GM19452 (cell line): ENCODE results near the gene PRRC2B.
"Not testable (repeated sequence)": the region's sequence is repeated elsewhere in the genome, so short reads cannot be mapped to it uniquely, and the experiment has no call there.

ENCODE experiments used
- ATAC-seq: cut with Tn5 transposase; IDR thresholded peaks from one replicate; pipeline ENCODE4 v1.9.1; 2021; ENCODE audit not compliant: unreplicated experiment

PRRC2B gene

DNA sequence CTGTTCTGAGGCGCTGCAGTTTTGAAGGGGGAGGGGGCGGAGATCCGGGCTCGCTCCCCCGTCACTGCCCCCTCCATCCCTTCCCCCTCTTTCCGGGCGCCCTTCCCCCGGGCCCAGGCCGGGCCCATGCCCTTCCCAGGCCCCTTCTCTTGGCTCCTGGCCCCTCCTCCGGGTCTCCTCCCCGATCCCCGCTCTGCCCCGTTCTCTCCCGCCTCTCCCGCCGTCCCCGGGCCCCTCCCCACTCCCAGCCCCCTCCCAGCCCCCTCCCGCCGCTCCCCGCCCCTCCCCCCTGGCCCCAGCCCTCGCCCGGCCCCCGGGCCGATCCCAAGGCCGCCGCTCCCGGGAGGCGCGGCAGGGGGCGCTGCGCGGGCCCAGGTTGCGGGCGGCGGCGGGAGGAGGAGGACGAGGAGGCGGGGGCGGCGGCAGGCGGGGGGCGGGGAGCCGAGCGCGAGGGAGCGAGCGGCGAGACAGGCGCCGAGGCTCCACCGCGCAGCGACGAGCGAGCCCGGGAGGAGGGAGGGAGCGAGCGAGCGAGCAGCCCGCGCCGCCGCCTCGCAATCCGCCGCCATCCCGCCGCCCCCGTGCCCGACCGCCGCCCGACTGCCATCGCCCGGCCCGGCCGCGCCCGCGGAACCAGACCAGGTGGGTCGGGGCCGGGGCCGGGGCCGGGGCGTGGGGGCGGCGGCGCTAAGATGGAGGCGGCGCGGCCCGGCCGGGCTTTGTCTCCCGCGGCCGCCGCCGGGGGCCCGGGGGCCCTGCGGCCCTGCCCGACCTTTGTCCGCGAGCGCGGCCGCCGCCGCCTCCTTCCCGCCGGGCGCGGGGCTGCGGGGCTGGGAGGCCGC is at the start of gene PRRC2B:
Gene PRRC2B, plus strand, starts transcription at position 465 of the 842 bp plus-strand sequence. CDS start 36,059 bp downstream, outside the sequence.
- peak; percentile 40 for ATAC-seq

GRCh38 chr9:131344931-131345535 is 48.9 kb upstream of the PRRC2B start:
- not testable (repeated sequence) for ATAC-seq

DNA sequence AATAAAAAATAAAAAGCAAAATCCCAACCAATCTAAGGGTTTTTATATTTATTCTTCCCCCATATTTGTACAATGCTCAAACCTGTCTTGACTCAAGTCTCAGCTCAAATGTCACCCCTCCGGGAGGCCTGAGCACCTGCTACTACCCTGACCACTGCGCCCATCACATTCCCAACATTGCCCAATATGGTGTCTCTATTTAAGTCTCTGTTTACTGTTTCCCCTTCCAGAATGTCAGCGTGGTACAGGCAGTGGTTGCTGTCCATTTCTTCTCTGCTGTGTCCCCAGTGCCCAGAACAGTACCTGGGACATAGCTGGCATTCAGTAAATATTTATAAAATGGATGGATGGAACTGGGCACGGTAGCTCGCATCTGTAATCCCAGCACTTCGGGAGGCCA is 47.3 kb upstream of the PRRC2B start:
- no peak for ATAC-seq

- no peak for ATAC-seq
Measured at GRCh38 chr9:131347376-131348020, 46.4 kb upstream of the PRRC2B start.

GRCh38 chr9:131348631-131349521 is 45.0 kb upstream of the PRRC2B start:
- no peak for ATAC-seq

GRCh38 chr9:131349522-131349880 is 44.4 kb upstream of the PRRC2B start:
- ATAC-seq: no peak

- no peak for ATAC-seq
Measured at GRCh38 chr9:131349881-131350563, 43.9 kb upstream of the PRRC2B start.

- not testable (repeated sequence) for ATAC-seq
Measured at GRCh38 chr9:131356479-131356878, 37.4 kb upstream of the PRRC2B start.

- ATAC-seq: no peak
Measured at GRCh38 chr9:131358556-131358955, 35.3 kb upstream of the PRRC2B start.

GRCh38 chr9:131361202-131361833 is 32.6 kb upstream of the PRRC2B start:
- no peak for ATAC-seq

GRCh38 chr9:131365546-131365945 is 28.3 kb upstream of the PRRC2B start:
- no peak for ATAC-seq

DNA sequence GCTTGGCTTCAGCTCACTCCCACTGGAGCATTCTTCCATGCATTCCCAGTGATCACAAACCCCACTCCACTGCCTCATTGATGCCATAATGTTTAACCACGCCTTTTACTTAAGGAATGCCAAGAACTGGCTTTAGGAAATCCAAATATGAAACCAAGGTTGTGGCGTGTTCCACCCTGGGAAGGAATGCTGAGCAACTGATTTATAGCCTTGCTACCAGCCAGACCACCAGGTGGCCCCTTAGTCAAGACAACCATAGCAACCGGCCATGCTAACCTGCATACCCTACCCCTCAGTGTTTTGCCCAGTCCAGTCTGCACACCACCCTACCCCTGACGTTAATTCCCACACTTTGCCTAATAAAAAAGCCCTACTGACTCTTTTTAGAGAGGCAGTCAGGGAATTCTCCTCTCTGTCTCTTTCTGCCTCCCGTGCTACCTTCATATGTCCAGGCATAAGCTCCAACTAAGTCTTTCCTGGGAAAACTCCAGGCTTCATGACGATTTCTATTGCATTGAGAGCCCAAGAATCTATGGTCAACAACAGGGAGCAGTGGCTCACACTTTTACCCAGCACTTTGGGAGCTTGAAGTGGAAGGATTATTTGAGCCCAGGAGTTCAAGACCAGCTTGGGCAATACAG is 27.0 kb upstream of the PRRC2B start:
- no peak for ATAC-seq

DNA sequence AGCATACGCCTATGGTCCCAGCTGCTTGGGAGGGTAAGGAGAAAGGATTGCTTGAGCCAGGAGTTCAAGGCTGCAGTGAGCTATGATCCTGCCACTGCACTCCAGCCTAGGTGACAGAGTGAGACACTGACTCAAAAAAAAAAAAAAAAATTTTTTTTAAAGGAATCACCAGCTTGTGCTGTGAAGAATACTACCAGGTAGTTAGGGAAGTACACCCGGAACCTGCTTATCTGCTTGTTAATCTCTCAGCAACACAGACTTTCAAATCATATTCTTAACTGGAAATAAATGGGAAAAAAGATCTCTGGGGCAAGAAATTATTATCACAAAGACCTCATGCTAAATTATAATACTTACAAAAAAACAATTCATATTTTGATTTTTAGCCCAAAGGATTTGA is 26.4 kb upstream of the PRRC2B start:
- ATAC-seq: no peak

DNA sequence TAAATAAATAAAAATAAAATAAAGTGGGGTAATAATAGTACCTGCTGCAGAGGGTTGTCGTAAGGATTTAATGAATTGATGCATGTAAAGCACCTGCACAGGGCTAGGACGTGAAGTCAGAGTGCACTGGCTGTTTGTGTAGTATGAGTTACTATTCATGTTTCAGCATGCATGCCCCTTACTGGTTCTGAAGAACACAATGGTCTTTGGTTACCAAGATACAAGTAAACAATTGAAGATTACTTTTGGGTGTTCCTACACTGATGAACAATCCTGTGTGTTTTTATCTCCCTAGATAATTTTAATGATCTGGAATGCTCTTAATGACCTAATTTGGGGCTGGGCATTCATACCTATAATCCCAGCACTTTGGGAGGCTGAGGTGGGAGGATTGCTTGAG is 23.2 kb upstream of the PRRC2B start:
- no peak for ATAC-seq

- not testable (repeated sequence) for ATAC-seq
Measured at GRCh38 chr9:131372599-131372973, 21.3 kb upstream of the PRRC2B start.

DNA sequence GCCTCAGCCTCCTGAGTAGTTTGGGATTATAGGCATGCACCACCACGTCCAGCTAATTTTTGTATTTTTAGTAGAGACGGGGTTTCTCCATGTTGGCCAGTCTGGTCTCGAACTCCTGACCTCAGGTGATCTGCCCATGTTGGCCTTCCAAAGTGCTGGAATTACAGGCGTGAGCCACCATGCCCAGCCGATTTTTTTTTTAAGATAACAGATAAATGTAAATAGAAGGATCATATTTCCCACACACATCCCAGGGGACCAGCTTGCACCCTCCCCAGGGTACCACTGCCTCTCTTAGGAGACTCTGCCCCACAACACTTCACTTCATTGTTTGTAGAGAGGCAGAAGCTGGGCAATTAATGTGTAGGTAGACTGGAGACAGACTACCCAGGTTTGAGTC is 19.2 kb upstream of the PRRC2B start:
- not testable (repeated sequence) for ATAC-seq

GRCh38 chr9:131379056-131379455 is 14.8 kb upstream of the PRRC2B start:
- no peak for ATAC-seq

GRCh38 chr9:131382850-131383729 is 10.8 kb upstream of the PRRC2B start:
- no peak for ATAC-seq

DNA sequence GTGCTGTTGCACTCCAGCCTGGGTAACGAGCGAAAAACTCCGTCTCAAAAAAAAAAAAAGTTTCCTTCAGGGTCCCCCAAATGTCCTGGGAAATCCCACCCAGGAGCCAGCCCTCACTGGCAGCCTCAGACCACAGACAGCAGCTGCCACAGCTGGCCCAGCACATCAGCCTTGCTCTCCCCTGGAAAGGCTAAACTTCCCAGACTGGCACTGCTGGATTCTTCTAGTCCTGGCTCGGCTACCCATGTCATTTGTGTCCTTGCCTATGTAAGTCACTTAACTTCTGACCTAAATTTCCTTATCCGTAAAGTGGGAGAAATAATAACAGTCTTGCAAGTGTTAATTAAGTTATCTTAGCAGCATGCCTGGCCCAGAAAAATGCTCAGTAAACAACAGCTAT is 8.6 kb upstream of the PRRC2B start:
- no peak for ATAC-seq
